ENCODE results near the gene ATP11A.

DNA sequence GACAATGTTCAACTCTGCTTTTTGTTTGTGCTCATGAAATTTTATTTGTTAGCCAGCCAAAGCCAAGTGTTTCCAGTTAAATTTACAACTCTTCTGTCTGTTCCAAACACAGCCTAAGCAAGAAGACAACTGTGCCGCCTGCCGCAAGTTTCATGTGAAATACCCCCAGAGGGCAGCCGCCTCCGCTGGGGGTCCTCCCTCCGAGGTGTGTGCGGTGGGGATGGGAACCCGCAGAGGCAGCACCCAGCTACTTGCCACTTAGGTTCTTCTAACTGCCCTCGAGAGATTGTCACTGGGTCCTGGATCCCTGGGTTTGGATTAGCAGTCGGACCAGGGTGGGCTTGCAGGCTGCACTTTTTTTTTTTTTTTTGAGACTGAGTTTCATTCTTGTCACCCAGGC lies 28.5 kb downstream of the ATP11A start:
- TF ChIP-seq, protein P1, sequence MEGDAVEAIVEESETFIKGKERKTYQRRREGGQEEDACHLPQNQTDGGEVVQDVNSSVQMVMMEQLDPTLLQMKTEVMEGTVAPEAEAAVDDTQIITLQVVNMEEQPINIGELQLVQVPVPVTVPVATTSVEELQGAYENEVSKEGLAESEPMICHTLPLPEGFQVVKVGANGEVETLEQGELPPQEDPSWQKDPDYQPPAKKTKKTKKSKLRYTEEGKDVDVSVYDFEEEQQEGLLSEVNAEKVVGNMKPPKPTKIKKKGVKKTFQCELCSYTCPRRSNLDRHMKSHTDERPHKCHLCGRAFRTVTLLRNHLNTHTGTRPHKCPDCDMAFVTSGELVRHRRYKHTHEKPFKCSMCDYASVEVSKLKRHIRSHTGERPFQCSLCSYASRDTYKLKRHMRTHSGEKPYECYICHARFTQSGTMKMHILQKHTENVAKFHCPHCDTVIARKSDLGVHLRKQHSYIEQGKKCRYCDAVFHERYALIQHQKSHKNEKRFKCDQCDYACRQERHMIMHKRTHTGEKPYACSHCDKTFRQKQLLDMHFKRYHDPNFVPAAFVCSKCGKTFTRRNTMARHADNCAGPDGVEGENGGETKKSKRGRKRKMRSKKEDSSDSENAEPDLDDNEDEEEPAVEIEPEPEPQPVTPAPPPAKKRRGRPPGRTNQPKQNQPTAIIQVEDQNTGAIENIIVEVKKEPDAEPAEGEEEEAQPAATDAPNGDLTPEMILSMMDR (conservative IDR thresholded peaks at IDR 0.05; ENCODE audit: low read depth, low read length): no peak
- no peak for TF ChIP-seq EZH2 (IDR thresholded peaks at IDR 0.05; ENCODE audit: low read length, unreplicated experiment)
